H9 (cell line): Measurements from ENCODE around the gene CLEC17A. TPM values are rescaled to one million over a fixed set of nuclear protein-coding genes. Genes with fewer than 3 reads are reported as not detected.

Experiments used
- DNase-seq: peaks from one replicate; pipeline ENCODE4 v3.0.0-alpha.2; 2017
- H2AFZ ChIP-seq: one replicate; pipeline ENCODE4 v1.6.1; 2013; ENCODE audit warnings: mild to moderate bottlenecking, low read length, control low read depth, moderate library complexity
- H2AK5ac ChIP-seq: 2 replicates; pipeline ENCODE4 v1.6.1; 2013; ENCODE audit warnings: low read length, control low read depth, mixed read lengths; ENCODE audit not compliant: insufficient read length
- H2BK120ac ChIP-seq: one replicate; pipeline ENCODE4 v1.6.1; 2013; ENCODE audit warnings: low read depth, mild to moderate bottlenecking, low read length, control low read depth, inconsistent platforms; ENCODE audit not compliant: poor library complexity, severe bottlenecking
- H2BK12ac ChIP-seq: 2 replicates; pipeline ENCODE4 v1.6.1; 2013; ENCODE audit warnings: low read length, control low read depth, mixed read lengths, low read depth; ENCODE audit not compliant: insufficient read length
- H2BK15ac ChIP-seq: 2 replicates; pipeline ENCODE4 v1.6.1; 2013; ENCODE audit warnings: low read depth, low read length, control low read depth
- H2BK20ac ChIP-seq: one replicate; pipeline ENCODE4 v1.6.1; 2013; ENCODE audit warnings: low read depth, mild to moderate bottlenecking, low read length, control low read depth, inconsistent platforms; ENCODE audit not compliant: poor library complexity, severe bottlenecking
- H2BK5ac ChIP-seq: 2 replicates; pipeline ENCODE4 v1.6.1; 2013; ENCODE audit warnings: low read length, control low read depth, mixed read lengths; ENCODE audit not compliant: insufficient read length
- H3K14ac ChIP-seq: 2 replicates; pipeline ENCODE4 v1.6.1; 2013; ENCODE audit warnings: low read length, control low read depth; ENCODE audit not compliant: insufficient read depth
- H3K18ac ChIP-seq: 2 replicates; pipeline ENCODE4 v1.6.1; 2013; ENCODE audit warnings: low read depth, mild to moderate bottlenecking, mixed read lengths, low read length, control low read depth; ENCODE audit not compliant: insufficient read length
- H3K23ac ChIP-seq: 2 replicates; pipeline ENCODE4 v1.6.1; 2013; ENCODE audit warnings: low read length, control low read depth, mixed read lengths, low read depth; ENCODE audit not compliant: insufficient read length
- H3K23me2 ChIP-seq: 2 replicates; pipeline ENCODE4 v1.6.1; 2013; ENCODE audit warnings: low read depth, mild to moderate bottlenecking, mixed read lengths, low read length, control low read depth; ENCODE audit not compliant: insufficient read length, poor library complexity, severe bottlenecking
- H3K27ac ChIP-seq: 2 replicates; pipeline ENCODE4 v1.5.1; 2013; ENCODE audit warnings: low read length, control low read depth, mixed read lengths, low read depth; ENCODE audit not compliant: insufficient read length
- H3K27me3 ChIP-seq: 2 replicates; pipeline ENCODE4 v1.6.1; 2013; ENCODE audit warnings: low read length, control low read depth, inconsistent platforms; ENCODE audit not compliant: insufficient read depth
- H3K4ac ChIP-seq: 2 replicates; pipeline ENCODE4 v1.6.1; 2013; ENCODE audit warnings: low read depth, mild to moderate bottlenecking, control low read depth, inconsistent platforms, low read length, moderate library complexity
- H3K4me1 ChIP-seq: 2 replicates; pipeline ENCODE4 v1.6.1; 2013; ENCODE audit warnings: low read length, control low read depth, inconsistent platforms; ENCODE audit not compliant: insufficient read depth
- H3K4me2 ChIP-seq: 2 replicates; pipeline ENCODE4 v1.6.1; 2013; ENCODE audit warnings: low read length, control low read depth, mixed read lengths; ENCODE audit not compliant: insufficient read length, insufficient read depth
- H3K56ac ChIP-seq: 2 replicates; pipeline ENCODE4 v1.6.1; 2013; ENCODE audit warnings: low read depth, mild to moderate bottlenecking, mixed read lengths, low read length, control low read depth; ENCODE audit not compliant: insufficient read length
- H3K79me1 ChIP-seq: 2 replicates; pipeline ENCODE4 v1.6.1; 2013; ENCODE audit warnings: low read depth, mild to moderate bottlenecking, moderate library complexity, low read length, control low read depth, inconsistent platforms; ENCODE audit not compliant: insufficient read depth, poor library complexity, severe bottlenecking
- H3K79me2 ChIP-seq: 2 replicates; pipeline ENCODE4 v1.6.1; 2013; ENCODE audit warnings: low read length, control low read depth, inconsistent platforms; ENCODE audit not compliant: insufficient read depth
- H3K9ac ChIP-seq: 2 replicates; pipeline ENCODE4 v1.6.1; 2013; ENCODE audit warnings: low read length, control low read depth, mixed read lengths; ENCODE audit not compliant: insufficient read length; ENCODE audit errors: extremely low read depth
- H3K9me3 ChIP-seq: one replicate; pipeline ENCODE4 v1.6.1; 2013; ENCODE audit warnings: low read depth, low read length, inconsistent platforms; ENCODE audit not compliant: control insufficient read depth
- H3T11ph ChIP-seq: one replicate; pipeline ENCODE4 v1.6.1; 2013; ENCODE audit warnings: mild to moderate bottlenecking, low read length, control low read depth, inconsistent platforms
- H4K20me1 ChIP-seq: one replicate; pipeline ENCODE4 v1.6.1; 2013; ENCODE audit not compliant: control insufficient read depth, insufficient read length, insufficient read depth
- H4K5ac ChIP-seq: 2 replicates; pipeline ENCODE4 v1.6.1; 2013; ENCODE audit warnings: low read depth, mild to moderate bottlenecking, mixed read lengths, low read length, control low read depth; ENCODE audit not compliant: insufficient read length
- H4K8ac ChIP-seq: replicated peaks from 2 replicates; pipeline ENCODE4 v1.6.1; 2013; ENCODE audit warnings: low read length, control low read depth, mixed read lengths, low read depth; ENCODE audit not compliant: insufficient read length
- H4K91ac ChIP-seq: 2 replicates; pipeline ENCODE4 v1.6.1; 2013; ENCODE audit warnings: low read depth, mild to moderate bottlenecking, moderate library complexity, mixed read lengths, low read length, control low read depth; ENCODE audit not compliant: insufficient read length
- H3K27ac Mint-ChIP-seq, 3 experiments: 2 replicates in 2 of 3; 3 replicates in 1 of 3; pipeline ENCODE4 v1.8.0; 2020 to 2021; ENCODE audit warnings: mixed read lengths in 3 of 3, mild to moderate bottlenecking in 1 of 3, moderate library complexity in 1 of 3
- H3K27me3 Mint-ChIP-seq: 2 replicates; pipeline ENCODE4 v1.8.0; 2021; ENCODE audit warnings: low read depth, mild to moderate bottlenecking, moderate library complexity, mixed read lengths
- H3K36me3 Mint-ChIP-seq, 3 experiments: 2 replicates in 2 of 3; 3 replicates in 1 of 3; pipeline ENCODE4 v1.8.0; 2020 to 2021; ENCODE audit warnings: low read depth in 3 of 3, mixed read lengths in 3 of 3; ENCODE audit not compliant: insufficient read depth in 1 of 3
- H3K4me1 Mint-ChIP-seq, 2 experiments: 2 replicates each; pipeline ENCODE4 v1.8.0; 2020; ENCODE audit warnings: mixed read lengths in 2 of 2
- H3K4me3 Mint-ChIP-seq, 2 experiments: 2 replicates in 1 of 2; 3 replicates in 1 of 2; pipeline ENCODE4 v1.8.0; 2020 to 2021; ENCODE audit warnings: mild to moderate bottlenecking in 2 of 2, mixed read lengths in 2 of 2, moderate library complexity in 1 of 2
- H3K9me3 Mint-ChIP-seq, 2 experiments: 2 replicates in 1 of 2; 3 replicates in 1 of 2; pipeline ENCODE4 v1.8.0; 2020; ENCODE audit warnings: mild to moderate bottlenecking in 2 of 2, mixed read lengths in 2 of 2, moderate library complexity in 1 of 2
- WGBS: extraction: QIAGEN DNeasy Blood & Tissue Kit; methylation state at CpG from one replicate; pipeline ENCODE4 v1.1.7; 2013; ENCODE audit warnings: missing lambda C conversion rate, low lambda C conversion rate, mixed read lengths; ENCODE audit not compliant: insufficient read length; ENCODE audit errors: extremely low coverage; 5-methylcytosine and 5-hydroxymethylcytosine counted together
- total RNA-seq: library from RNA; stranded (reverse); gene quantifications from 2 replicates; pipeline ENCODE4 v1.2.1, GENCODE V29; 2021
- TF ChIP-seq, protein P1 (sequence below): fragments of 200-600 bp; sonication (generic); conservative IDR thresholded peaks from 3 replicates; pipeline ENCODE4 v1.8.0; 2021; ENCODE audit warnings: antibody characterized with exemption, mild to moderate bottlenecking

The CLEC17A gene
- total RNA-seq, 1 experiment from 2014 or later, result not detected

DNA sequence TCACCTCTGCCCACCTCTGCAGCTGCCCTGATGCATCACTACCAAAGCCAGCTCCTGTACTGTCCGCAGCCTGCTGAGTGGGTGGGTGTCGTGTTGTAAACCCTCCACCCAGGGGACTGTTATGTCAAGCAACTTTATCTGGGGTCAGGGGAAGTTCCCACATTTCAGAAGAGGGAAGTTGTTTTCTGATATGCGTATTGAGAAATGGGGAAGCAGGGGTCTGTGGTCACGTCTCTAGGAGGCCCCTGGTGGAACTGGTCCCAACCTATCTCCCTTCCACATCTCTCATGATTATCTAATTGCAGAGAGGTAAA lies 31.2 kb downstream of the CLEC17A start:
- Histone ChIP-seq H2BK12ac (no peak overlapping the region), H2BK20ac (no peak overlapping the region), H3K14ac (no peak overlapping the region), H2AFZ (no peak overlapping the region), H3K79me1 (no peaks in the 10 kb centered on the region), H3K27me3 (no peaks in the 10 kb centered on the region), H2AK5ac (no peak overlapping the region), H4K20me1 (no peaks in the 10 kb centered on the region), H3K9me3 (no peaks in the 10 kb centered on the region), H3K4ac (no peak overlapping the region), H4K8ac (no peak overlapping the region), H4K91ac (no peak overlapping the region), H3K23me2 (no peaks in the 10 kb centered on the region), H2BK120ac (no peak overlapping the region), H3K4me2 (no peak overlapping the region), H4K5ac (no peak overlapping the region), H3K27ac (no peak overlapping the region), H3K4me1 (no peaks in the 10 kb centered on the region), H3K79me2 (no peaks in the 10 kb centered on the region), H3K9ac (no peak overlapping the region), H2BK15ac (no peak overlapping the region), H3K23ac (no peak overlapping the region), H3K18ac (no peak overlapping the region), H3T11ph (no peak overlapping the region), H3K56ac (no peak overlapping the region), H2BK5ac (no peak overlapping the region)
- DNase-seq, result no peak
- Mint-ChIP-seq H3K4me3 (no peak overlapping the region), H3K36me3 (peaks cover 2 to 26% (median 12%) of the 10 kb centered on the region in 3 experiments; a peak in 6 of 7 replicates), H3K4me1 (no peaks in the 10 kb centered on the region), H3K9me3 (peaks cover 37 to 95% of the 10 kb centered on the region in 2 experiments), H3K27ac (no peak overlapping the region), H3K27me3 (peaks cover 1% of the 10 kb centered on the region)
- TF ChIP-seq, protein P1, sequence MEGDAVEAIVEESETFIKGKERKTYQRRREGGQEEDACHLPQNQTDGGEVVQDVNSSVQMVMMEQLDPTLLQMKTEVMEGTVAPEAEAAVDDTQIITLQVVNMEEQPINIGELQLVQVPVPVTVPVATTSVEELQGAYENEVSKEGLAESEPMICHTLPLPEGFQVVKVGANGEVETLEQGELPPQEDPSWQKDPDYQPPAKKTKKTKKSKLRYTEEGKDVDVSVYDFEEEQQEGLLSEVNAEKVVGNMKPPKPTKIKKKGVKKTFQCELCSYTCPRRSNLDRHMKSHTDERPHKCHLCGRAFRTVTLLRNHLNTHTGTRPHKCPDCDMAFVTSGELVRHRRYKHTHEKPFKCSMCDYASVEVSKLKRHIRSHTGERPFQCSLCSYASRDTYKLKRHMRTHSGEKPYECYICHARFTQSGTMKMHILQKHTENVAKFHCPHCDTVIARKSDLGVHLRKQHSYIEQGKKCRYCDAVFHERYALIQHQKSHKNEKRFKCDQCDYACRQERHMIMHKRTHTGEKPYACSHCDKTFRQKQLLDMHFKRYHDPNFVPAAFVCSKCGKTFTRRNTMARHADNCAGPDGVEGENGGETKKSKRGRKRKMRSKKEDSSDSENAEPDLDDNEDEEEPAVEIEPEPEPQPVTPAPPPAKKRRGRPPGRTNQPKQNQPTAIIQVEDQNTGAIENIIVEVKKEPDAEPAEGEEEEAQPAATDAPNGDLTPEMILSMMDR, result no peak
- WGBS, result no CpG with 5 or more reads among the region's 4 CpGs
